ENCODE data around the gene TMEM258. TPM values are rescaled to one million over a fixed set of nuclear protein-coding genes. Genes with fewer than 3 reads are reported as not detected.

TMEM258 gene
- total RNA-seq, 1 donor from 2014 or later = 104 TPM

GRCh38 chr11:61797263-61797944, 5.0 kb upstream of the TMEM258 start:
- Histone ChIP-seq H3K27me3 (ENCODE audit: low read depth) (no peaks in the 10 kb centered on the region), H3K9me3 (no peaks in the 10 kb centered on the region), H3K4me3 (no peak overlapping the region), H3K36me3 (peaks cover 25% of the 10 kb centered on the region), H3K27ac (peak overlapping the region; percentile 50), H3K4me1 (peaks cover 14% of the 10 kb centered on the region)
- ATAC-seq (peak; percentile 53 to 60), DNase-seq (peak; percentile 69)
- TF ChIP-seq CTCF (IDR thresholded peaks at IDR 0.05) = peak; percentile 88
- intact Hi-C loops (cut with DNase I) = no loop called here

- Histone ChIP-seq H3K36me3 (peaks cover 12% of the 10 kb centered on the region), H3K27ac (no peak overlapping the region), H3K27me3 (ENCODE audit: low read depth) (no peaks in the 10 kb centered on the region), H3K9me3 (no peaks in the 10 kb centered on the region), H3K4me1 (peaks cover 24% of the 10 kb centered on the region), H3K4me3 (no peak overlapping the region)
- TF ChIP-seq CTCF (IDR thresholded peaks at IDR 0.05) = no peak
- intact Hi-C loops (cut with DNase I) = no loop called here
- no peak for ATAC-seq
- no peak for DNase-seq
These were observed 3.6 kb upstream of the TMEM258 start for GRCh38 chr11:61795876-61796526.

- H3K4me1 ChIP-seq = peaks cover 28% of the 10 kb centered on the region
- intact Hi-C loops (cut with DNase I) = no loop called here
- no peak for TF ChIP-seq CTCF (IDR thresholded peaks at IDR 0.05)
- H3K27ac ChIP-seq = no peak overlapping the region
- H3K27me3 ChIP-seq (ENCODE audit: low read depth) = no peaks in the 10 kb centered on the region
- DNase-seq = no peak
- no peaks in the 10 kb centered on the region for H3K9me3 ChIP-seq
- no peak overlapping the region for H3K4me3 ChIP-seq
- H3K36me3 ChIP-seq = peaks cover 14% of the 10 kb centered on the region
- no peak for ATAC-seq
These were observed 3.1 kb upstream of the TMEM258 start for GRCh38 chr11:61795459-61795858.

GRCh38 chr11:61794579-61794978, 2.2 kb upstream of the TMEM258 start:
- H3K4me3 ChIP-seq = no peak overlapping the region
- TF ChIP-seq CTCF (IDR thresholded peaks at IDR 0.05) = no peak
- H3K36me3 ChIP-seq = peaks cover 23% of the 10 kb centered on the region
- no peak overlapping the region for H3K27ac ChIP-seq
- DNase-seq (no peak), ATAC-seq (no peak)
- intact Hi-C loops (cut with DNase I) = no loop called here
- no peaks in the 10 kb centered on the region for H3K27me3 ChIP-seq (ENCODE audit: low read depth)
- no peaks in the 10 kb centered on the region for H3K9me3 ChIP-seq
- H3K4me1 ChIP-seq = peaks cover 28% of the 10 kb centered on the region

GRCh38 chr11:61793829-61794204, 1.4 kb upstream of the TMEM258 start:
- no peak for TF ChIP-seq CTCF (IDR thresholded peaks at IDR 0.05)
- no peak overlapping the region for H3K27ac ChIP-seq
- intact Hi-C loops (cut with DNase I) = no loop called here
- peaks cover 28% of the 10 kb centered on the region for H3K4me1 ChIP-seq
- H3K27me3 ChIP-seq (ENCODE audit: low read depth) = no peaks in the 10 kb centered on the region
- no peak for DNase-seq
- H3K4me3 ChIP-seq = peak overlapping the region; percentile 96
- no peak for ATAC-seq
- no peaks in the 10 kb centered on the region for H3K9me3 ChIP-seq
- H3K36me3 ChIP-seq = peaks cover 30% of the 10 kb centered on the region

Measured in lower lobe of right lung (tissue), 2 donors.